ENCODE measurements around the gene PPM1H.

DNA sequence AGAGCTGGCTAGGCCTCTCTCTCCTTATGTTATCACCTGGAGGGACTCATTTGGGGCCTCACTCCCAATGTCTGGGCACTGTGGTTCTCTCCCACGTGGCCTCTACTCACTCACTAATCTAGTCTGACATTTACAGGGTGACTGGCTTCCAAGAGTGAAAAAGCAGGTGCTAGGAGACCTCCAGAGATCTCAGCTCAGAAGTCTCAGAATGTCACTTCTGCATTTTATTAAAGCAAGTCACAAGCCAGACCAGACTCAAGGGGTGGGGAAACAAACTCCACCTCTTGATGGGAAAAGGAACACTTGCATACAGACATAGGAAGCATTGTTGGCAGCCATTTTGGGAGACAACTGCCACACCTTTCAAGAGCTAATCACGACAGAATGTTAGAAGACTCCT is 292.5 kb downstream of the PPM1H start:
- TF ChIP-seq, protein P1, sequence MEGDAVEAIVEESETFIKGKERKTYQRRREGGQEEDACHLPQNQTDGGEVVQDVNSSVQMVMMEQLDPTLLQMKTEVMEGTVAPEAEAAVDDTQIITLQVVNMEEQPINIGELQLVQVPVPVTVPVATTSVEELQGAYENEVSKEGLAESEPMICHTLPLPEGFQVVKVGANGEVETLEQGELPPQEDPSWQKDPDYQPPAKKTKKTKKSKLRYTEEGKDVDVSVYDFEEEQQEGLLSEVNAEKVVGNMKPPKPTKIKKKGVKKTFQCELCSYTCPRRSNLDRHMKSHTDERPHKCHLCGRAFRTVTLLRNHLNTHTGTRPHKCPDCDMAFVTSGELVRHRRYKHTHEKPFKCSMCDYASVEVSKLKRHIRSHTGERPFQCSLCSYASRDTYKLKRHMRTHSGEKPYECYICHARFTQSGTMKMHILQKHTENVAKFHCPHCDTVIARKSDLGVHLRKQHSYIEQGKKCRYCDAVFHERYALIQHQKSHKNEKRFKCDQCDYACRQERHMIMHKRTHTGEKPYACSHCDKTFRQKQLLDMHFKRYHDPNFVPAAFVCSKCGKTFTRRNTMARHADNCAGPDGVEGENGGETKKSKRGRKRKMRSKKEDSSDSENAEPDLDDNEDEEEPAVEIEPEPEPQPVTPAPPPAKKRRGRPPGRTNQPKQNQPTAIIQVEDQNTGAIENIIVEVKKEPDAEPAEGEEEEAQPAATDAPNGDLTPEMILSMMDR (conservative IDR thresholded peaks at IDR 0.05; ENCODE audit: low read length): no peak
- no peak for TF ChIP-seq EZH2phosphoT487 (IDR thresholded peaks at IDR 0.05; ENCODE audit: borderline replicate concordance)

Measured in Loucy (cell line).